GM12892 (cell line): ENCODE measurements around the gene MTURN.

Experiments
- POLR2A ChIP-seq: IDR thresholded peaks from 2 replicates; pipeline ENCODE4 v1.6.1; 2011; ENCODE audit warnings: low read depth, low read length, control low read depth
- POLR2AphosphoS5 ChIP-seq: IDR thresholded peaks from 2 replicates; pipeline ENCODE4 v1.6.1; 2011; ENCODE audit warnings: low read depth, low read length, control low read depth
- TAF1 ChIP-seq: IDR thresholded peaks from 2 replicates; pipeline ENCODE4 v1.6.1; 2011; ENCODE audit warnings: low read depth, mild to moderate bottlenecking, control low read depth, low read length, borderline replicate concordance

DNA sequence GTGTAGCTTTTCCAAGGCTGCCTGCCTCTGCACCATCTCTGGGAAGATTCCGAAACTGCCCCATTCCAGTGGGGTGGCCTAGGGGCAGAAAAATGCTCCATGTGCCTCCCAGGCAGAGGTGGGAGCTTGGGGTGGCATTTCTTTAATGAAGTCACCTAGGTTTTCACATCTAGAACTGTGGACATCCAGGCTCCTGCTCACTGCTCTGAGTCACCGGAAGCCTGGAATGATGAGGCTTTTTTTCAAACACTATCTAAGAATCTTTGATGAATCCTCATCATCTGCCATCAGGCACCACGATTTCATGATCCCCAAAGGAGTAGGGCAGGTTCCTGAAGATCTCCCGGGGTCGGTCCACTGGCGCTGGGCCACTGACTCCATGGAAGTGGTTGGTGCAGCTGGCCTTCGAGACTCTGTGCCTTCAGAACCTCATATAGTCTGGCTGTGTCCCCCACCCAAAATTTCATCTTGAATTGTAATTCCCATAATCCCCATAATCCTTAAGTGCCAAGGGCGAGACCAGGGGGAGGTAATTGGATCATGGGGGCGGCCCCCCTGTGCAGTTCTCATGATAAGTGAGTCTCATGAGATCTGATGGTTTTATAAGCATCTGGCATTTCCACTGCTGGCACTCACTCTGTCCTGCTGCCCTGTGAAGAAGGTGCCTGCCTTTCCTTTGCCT is 37.1 kb downstream of the MTURN start:
- TF ChIP-seq POLR2AphosphoS5: no peak
- no peak for TF ChIP-seq POLR2A
- TF ChIP-seq TAF1: no peak
